ENCODE data around the gene PHLDB2. TPM values are rescaled to one million over a fixed set of nuclear protein-coding genes. Genes with fewer than 3 reads are reported as not detected.
A peak's percentile ranks its signal among the peaks of the same experiment; 100 is the strongest.

PHLDB2 gene
- total RNA-seq, 1 donor from 2014 or later, result 45.5 TPM

- Histone ChIP-seq H3K4me3 (ENCODE audit: low read depth, low read length) (no peak overlapping the region), H3K36me3 (ENCODE audit: control insufficient read depth, insufficient read depth, low read length) (peaks cover 8% of the 10 kb centered on the region), H3K27me3 (ENCODE audit: control insufficient read depth, insufficient read depth, low read length) (no peaks in the 10 kb centered on the region)
- FAIRE-seq (no peak), DNase-seq (ENCODE audit: low read depth) (no peak)
- TF ChIP-seq CTCF (IDR thresholded peaks at IDR 0.05; ENCODE audit: insufficient read depth, low read length, severe bottlenecking), result no peak
These were observed 1.6 kb upstream of the PHLDB2 start for GRCh38 chr3:111857474-111857873.

- no peak for DNase-seq (ENCODE audit: low read depth)
- TF ChIP-seq CTCF (IDR thresholded peaks at IDR 0.05; ENCODE audit: insufficient read depth, low read length, severe bottlenecking), result no peak
- peaks cover 4% of the 10 kb centered on the region for H3K36me3 ChIP-seq (ENCODE audit: control insufficient read depth, insufficient read depth, low read length)
- H3K4me3 ChIP-seq (ENCODE audit: low read depth, low read length), result peak overlapping the region; percentile 83
- FAIRE-seq, result no peak
- no peaks in the 10 kb centered on the region for H3K27me3 ChIP-seq (ENCODE audit: control insufficient read depth, insufficient read depth, low read length)
These were observed 423 bp upstream of the PHLDB2 start for GRCh38 chr3:111858642-111859041.

GRCh38 chr3:111859974-111860859 lies 1.2 kb downstream of the PHLDB2 start:
- no peaks in the 10 kb centered on the region for H3K27me3 ChIP-seq (ENCODE audit: control insufficient read depth, insufficient read depth, low read length)
- H3K4me3 ChIP-seq (ENCODE audit: low read depth, low read length), result peak overlapping the region; percentile 83
- DNase-seq (ENCODE audit: low read depth) (peak; percentile 78), FAIRE-seq (no peak)
- TF ChIP-seq CTCF (IDR thresholded peaks at IDR 0.05; ENCODE audit: insufficient read depth, low read length, severe bottlenecking), result peak; percentile 56
- peaks cover 2% of the 10 kb centered on the region for H3K36me3 ChIP-seq (ENCODE audit: control insufficient read depth, insufficient read depth, low read length)

- Histone ChIP-seq H3K4me3 (ENCODE audit: low read depth, low read length) (no peak overlapping the region), H3K27me3 (ENCODE audit: control insufficient read depth, insufficient read depth, low read length) (no peaks in the 10 kb centered on the region), H3K36me3 (ENCODE audit: control insufficient read depth, insufficient read depth, low read length) (no peaks in the 10 kb centered on the region)
- DNase-seq (ENCODE audit: low read depth) (no peak), FAIRE-seq (no peak)
- no peak for TF ChIP-seq CTCF (IDR thresholded peaks at IDR 0.05; ENCODE audit: insufficient read depth, low read length, severe bottlenecking)
These were observed 2.3 kb downstream of the PHLDB2 start for GRCh38 chr3:111861391-111861790.

GRCh38 chr3:111862415-111862814 lies 3.4 kb downstream of the PHLDB2 start:
- Histone ChIP-seq H3K4me3 (ENCODE audit: low read depth, low read length) (no peak overlapping the region), H3K27me3 (ENCODE audit: control insufficient read depth, insufficient read depth, low read length) (no peaks in the 10 kb centered on the region), H3K36me3 (ENCODE audit: control insufficient read depth, insufficient read depth, low read length) (no peaks in the 10 kb centered on the region)
- DNase-seq (ENCODE audit: low read depth), result no peak
- FAIRE-seq, result no peak
- no peak for TF ChIP-seq CTCF (IDR thresholded peaks at IDR 0.05; ENCODE audit: insufficient read depth, low read length, severe bottlenecking)
